ENCODE results near the gene PPARG.

GRCh38 chr3:12379640-12380429 lies 91.0 kb downstream of the PPARG start:
- TF ChIP-seq MAZ (IDR thresholded peaks at IDR 0.05; ENCODE audit: borderline replicate concordance, low read depth, low read length) = no peak
- TF ChIP-seq, protein P1, sequence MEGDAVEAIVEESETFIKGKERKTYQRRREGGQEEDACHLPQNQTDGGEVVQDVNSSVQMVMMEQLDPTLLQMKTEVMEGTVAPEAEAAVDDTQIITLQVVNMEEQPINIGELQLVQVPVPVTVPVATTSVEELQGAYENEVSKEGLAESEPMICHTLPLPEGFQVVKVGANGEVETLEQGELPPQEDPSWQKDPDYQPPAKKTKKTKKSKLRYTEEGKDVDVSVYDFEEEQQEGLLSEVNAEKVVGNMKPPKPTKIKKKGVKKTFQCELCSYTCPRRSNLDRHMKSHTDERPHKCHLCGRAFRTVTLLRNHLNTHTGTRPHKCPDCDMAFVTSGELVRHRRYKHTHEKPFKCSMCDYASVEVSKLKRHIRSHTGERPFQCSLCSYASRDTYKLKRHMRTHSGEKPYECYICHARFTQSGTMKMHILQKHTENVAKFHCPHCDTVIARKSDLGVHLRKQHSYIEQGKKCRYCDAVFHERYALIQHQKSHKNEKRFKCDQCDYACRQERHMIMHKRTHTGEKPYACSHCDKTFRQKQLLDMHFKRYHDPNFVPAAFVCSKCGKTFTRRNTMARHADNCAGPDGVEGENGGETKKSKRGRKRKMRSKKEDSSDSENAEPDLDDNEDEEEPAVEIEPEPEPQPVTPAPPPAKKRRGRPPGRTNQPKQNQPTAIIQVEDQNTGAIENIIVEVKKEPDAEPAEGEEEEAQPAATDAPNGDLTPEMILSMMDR (IDR thresholded peaks at IDR 0.05) = no peak
